SJSA1 (cell line): ENCODE results near the gene CCS. TPM values are rescaled to one million over a fixed set of nuclear protein-coding genes. Genes with fewer than 3 reads are reported as not detected.
"Not testable (repeated sequence)": the region's sequence is repeated elsewhere in the genome, so short reads cannot be mapped to it uniquely, and the experiment has no call there.

Experiments used
- DNase-seq, 2 experiments: peaks; one replicate each; pipeline ENCODE4 v3.0.0-alpha.2; 2015 to 2020; ENCODE audit warnings: low spot score in 2 of 2, low read depth in 1 of 2
- H3K27ac ChIP-seq: fragments of 250-450 bp; sonication (Bioruptor Pico); 2 replicates; pipeline ENCODE4 v1.5.1; 2020; ENCODE audit warnings: mild to moderate bottlenecking, moderate library complexity
- H3K27me3 ChIP-seq: fragments of 250-450 bp; sonication (Bioruptor Pico); replicated peaks from 2 replicates; pipeline ENCODE4 v1.5.1; 2020; ENCODE audit warnings: mild to moderate bottlenecking, moderate library complexity
- H3K36me3 ChIP-seq: fragments of 250-450 bp; sonication (Bioruptor Pico); 2 replicates; pipeline ENCODE4 v1.5.1; 2020; ENCODE audit warnings: mild to moderate bottlenecking
- H3K4me1 ChIP-seq: fragments of 250-450 bp; sonication (Bioruptor Pico); replicated peaks from 2 replicates; pipeline ENCODE4 v1.6.1; 2021; ENCODE audit warnings: mild to moderate bottlenecking
- H3K4me3 ChIP-seq: fragments of 250-450 bp; sonication (Bioruptor Pico); 2 replicates; pipeline ENCODE4 v1.5.1; 2020; ENCODE audit warnings: mild to moderate bottlenecking
- H3K9me3 ChIP-seq: fragments of 250-450 bp; sonication (Bioruptor Pico); replicated peaks from 2 replicates; pipeline ENCODE4 v1.5.1; 2020; ENCODE audit warnings: mild to moderate bottlenecking
- total RNA-seq: library from RNA; depleted of rRNA; stranded (reverse); fragments of >200 nt; shearing (Covaris generic); gene quantifications from 2 replicates; pipeline ENCODE4 v1.2.3, GENCODE V29; 2014

The CCS gene
- total RNA-seq, 1 experiment from 2014 or later = 44.8 TPM

DNA sequence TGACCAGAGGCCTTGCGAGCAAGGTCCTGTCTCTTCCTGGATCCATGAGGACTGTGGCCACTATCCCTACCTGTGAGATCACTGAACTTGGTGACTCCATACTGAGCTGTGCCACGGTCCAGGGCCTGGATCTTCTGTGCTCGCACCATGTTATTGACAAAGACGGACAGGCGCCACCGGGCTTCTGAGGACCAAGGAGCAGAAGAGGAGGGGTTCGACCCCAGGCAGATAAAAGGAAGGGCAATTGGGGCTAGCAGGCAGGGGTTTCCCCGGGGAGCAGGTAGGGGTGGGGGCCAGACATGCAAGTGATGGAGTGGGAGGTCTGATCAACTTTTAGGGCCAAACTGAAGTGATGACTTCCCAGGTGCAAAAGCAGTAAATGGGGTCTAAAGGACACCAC lies 26.8 kb upstream of the CCS start:
- Histone ChIP-seq H3K4me1 (peaks cover 10% of the 10 kb centered on the region), H3K27ac (no peak overlapping the region), H3K9me3 (no peaks in the 10 kb centered on the region), H3K4me3 (no peak overlapping the region), H3K27me3 (peaks cover 50% of the 10 kb centered on the region), H3K36me3 (no peaks in the 10 kb centered on the region)
- DNase-seq = no peak

DNA sequence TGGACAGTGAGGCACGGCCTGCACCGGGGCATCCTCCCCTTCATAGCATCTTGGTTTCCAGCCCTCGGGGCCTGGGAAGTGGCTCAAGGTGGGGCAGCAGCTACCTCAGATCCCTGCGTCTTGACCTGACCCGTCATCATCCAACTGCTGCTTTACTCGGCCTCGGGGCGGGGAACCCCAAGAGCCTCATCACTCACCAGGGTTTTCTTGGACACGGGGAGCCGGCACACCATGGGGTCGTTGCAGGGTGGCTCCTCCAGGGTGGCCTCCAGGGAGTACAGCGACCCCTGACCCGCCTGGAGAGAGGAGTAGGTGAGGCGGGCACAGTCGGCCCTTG lies 25.2 kb upstream of the CCS start:
- Histone ChIP-seq H3K27ac (no peak overlapping the region), H3K36me3 (no peaks in the 10 kb centered on the region), H3K9me3 (no peaks in the 10 kb centered on the region), H3K4me1 (peaks cover 10% of the 10 kb centered on the region), H3K4me3 (peak overlapping the region; percentile 36; the same call in 1 of the 2 replicates), H3K27me3 (peaks cover 42% of the 10 kb centered on the region)
- DNase-seq = no peak

GRCh38 chr11:66568124-66568916 lies 24.7 kb upstream of the CCS start, which contains the start of gene CTSF:
CTSF (minus strand) TSS chr11:66568606; CDS start chr11:66568486, 120 bp downstream.
- Histone ChIP-seq H3K9me3 (no peaks in the 10 kb centered on the region), H3K4me1 (peaks cover 10% of the 10 kb centered on the region), H3K36me3 (no peaks in the 10 kb centered on the region), H3K27ac (no peak within 1 kb of the TSS), H3K27me3 (peaks cover 37% of the 10 kb centered on the region), H3K4me3 (peak within 1 kb of the TSS; percentile 36)
- peak; percentile 72 to 84 for DNase-seq

- Histone ChIP-seq H3K4me1 (peaks cover 10% of the 10 kb centered on the region), H3K27ac (no peak overlapping the region), H3K4me3 (no peak overlapping the region), H3K36me3 (no peaks in the 10 kb centered on the region), H3K9me3 (no peaks in the 10 kb centered on the region), H3K27me3 (peaks cover 33% of the 10 kb centered on the region)
- no peak for DNase-seq
These were observed 23.9 kb upstream of the CCS start for GRCh38 chr11:66569076-66569475.

DNA sequence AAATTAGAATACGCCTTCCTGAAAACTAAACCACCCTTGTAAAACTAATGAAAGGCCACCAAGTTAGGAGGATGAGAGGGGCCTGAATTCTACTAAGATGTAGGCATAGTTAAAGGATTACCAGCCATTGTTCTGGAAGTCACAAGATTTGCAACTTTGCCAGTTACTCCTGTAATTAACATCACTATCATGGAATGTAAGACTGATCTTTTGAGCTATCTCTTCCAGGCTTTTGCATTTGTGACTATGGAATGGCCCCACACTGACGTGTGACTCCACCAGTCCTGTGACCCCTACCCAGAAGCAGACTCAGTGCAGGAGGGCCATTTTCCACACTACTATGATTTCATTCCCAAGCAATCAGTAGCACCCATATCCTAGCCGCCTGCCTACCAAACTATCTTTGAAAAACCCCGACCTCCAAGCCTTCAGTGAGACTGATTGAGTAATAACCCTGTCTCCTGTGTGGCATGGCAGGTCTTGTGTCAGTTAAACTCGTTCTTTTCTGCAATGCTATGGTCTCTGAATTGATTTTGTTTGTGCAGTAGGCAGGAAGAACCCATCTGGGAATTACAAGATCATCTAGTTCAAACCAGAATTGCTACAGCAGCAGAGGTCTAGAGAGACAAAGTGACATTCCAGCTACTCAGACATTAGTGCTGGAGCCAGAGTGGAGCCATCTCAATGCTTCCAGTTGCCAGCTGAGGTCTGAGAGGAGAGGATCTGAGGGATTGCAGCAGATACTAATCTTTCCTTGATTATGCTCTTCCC lies 22.7 kb upstream of the CCS start:
- no peak for DNase-seq
- H3K4me3 ChIP-seq = no peak overlapping the region
- H3K36me3 ChIP-seq = no peaks in the 10 kb centered on the region
- no peaks in the 10 kb centered on the region for H3K9me3 ChIP-seq
- H3K27ac ChIP-seq = no peak overlapping the region
- H3K27me3 ChIP-seq = peaks cover 33% of the 10 kb centered on the region
- peaks cover 10% of the 10 kb centered on the region for H3K4me1 ChIP-seq

- Histone ChIP-seq H3K36me3 (no peaks in the 10 kb centered on the region), H3K9me3 (no peaks in the 10 kb centered on the region), H3K27ac (no peak overlapping the region), H3K4me1 (peaks cover 10% of the 10 kb centered on the region), H3K27me3 (peaks cover 33% of the 10 kb centered on the region), H3K4me3 (no peak overlapping the region)
- DNase-seq = no peak
These were observed 22.2 kb upstream of the CCS start for GRCh38 chr11:66570850-66571180.

DNA sequence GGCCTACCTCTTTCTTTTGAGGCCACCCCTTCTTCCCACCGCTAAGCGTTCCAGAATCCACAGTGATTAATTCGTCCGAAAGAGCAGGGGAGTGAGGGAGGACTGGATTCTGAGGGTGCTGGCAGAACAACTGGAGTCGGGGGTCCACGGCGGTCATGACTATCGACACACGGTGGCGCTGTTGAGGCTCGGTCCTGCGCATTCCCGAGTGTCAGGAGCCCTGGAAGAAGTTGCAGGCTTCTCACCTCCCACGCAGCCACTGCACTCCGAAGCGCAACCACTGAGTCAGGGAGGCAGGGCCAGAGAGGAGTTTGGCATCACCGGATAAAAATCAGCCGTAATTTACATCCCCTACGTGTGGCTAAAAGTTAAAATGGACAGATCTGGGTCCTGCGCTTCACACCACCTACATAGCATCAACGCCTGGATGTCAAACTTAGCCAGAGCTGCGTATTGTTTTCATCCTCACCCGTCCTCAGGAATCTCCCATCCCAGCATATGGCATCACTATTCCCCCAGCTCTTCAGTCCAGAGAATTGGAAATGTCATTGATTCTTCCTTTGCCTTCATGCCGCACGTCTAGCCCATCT lies 13.9 kb upstream of the CCS start:
- DNase-seq = peak; percentile 66 to 88
- H3K36me3 ChIP-seq = no peaks in the 10 kb centered on the region
- H3K27me3 ChIP-seq = peaks cover 7% of the 10 kb centered on the region; the same call in 1 of the 2 replicates
- H3K4me3 ChIP-seq = no peak overlapping the region
- H3K27ac ChIP-seq = no peak overlapping the region
- H3K4me1 ChIP-seq = no peaks in the 10 kb centered on the region; the same call in 1 of the 2 replicates
- peaks cover 7% of the 10 kb centered on the region; the same call in 1 of the 2 replicates for H3K9me3 ChIP-seq

- no peak for DNase-seq
- Histone ChIP-seq H3K9me3 (peaks cover 7% of the 10 kb centered on the region; the same call in 1 of the 2 replicates), H3K27me3 (peaks cover 7% of the 10 kb centered on the region; the same call in 1 of the 2 replicates), H3K4me3 (no peak overlapping the region), H3K36me3 (no peaks in the 10 kb centered on the region), H3K4me1 (no peaks in the 10 kb centered on the region; the same call in 1 of the 2 replicates), H3K27ac (no peak overlapping the region)
These were observed 12.2 kb upstream of the CCS start for GRCh38 chr11:66580803-66581202.

- H3K4me3 ChIP-seq = no peak overlapping the region
- no peak for DNase-seq
- no peaks in the 10 kb centered on the region; the same call in 1 of the 2 replicates for H3K4me1 ChIP-seq
- no peaks in the 10 kb centered on the region for H3K36me3 ChIP-seq
- no peak overlapping the region for H3K27ac ChIP-seq
- H3K27me3 ChIP-seq = peaks cover 7% of the 10 kb centered on the region; the same call in 1 of the 2 replicates
- H3K9me3 ChIP-seq = peaks cover 7% of the 10 kb centered on the region; the same call in 1 of the 2 replicates
These were observed 11.7 kb upstream of the CCS start for GRCh38 chr11:66581261-66581660.

GRCh38 chr11:66582565-66583147 lies 10.3 kb upstream of the CCS start:
- H3K4me1 ChIP-seq, H3K9me3 ChIP-seq, H3K27me3 ChIP-seq, H3K4me3 ChIP-seq, H3K36me3 ChIP-seq, DNase-seq, H3K27ac ChIP-seq: not testable (repeated sequence)

GRCh38 chr11:66585447-66585846 lies 7.5 kb upstream of the CCS start:
- H3K9me3 ChIP-seq, H3K27me3 ChIP-seq, H3K27ac ChIP-seq, DNase-seq, H3K36me3 ChIP-seq, H3K4me3 ChIP-seq, H3K4me1 ChIP-seq: not testable (repeated sequence)

GRCh38 chr11:66586136-66586535 lies 6.8 kb upstream of the CCS start:
- H3K9me3 ChIP-seq = peaks cover 7% of the 10 kb centered on the region; the same call in 1 of the 2 replicates
- no peaks in the 10 kb centered on the region for H3K36me3 ChIP-seq
- no peak for DNase-seq
- H3K27me3 ChIP-seq = no peaks in the 10 kb centered on the region; the same call in 1 of the 2 replicates
- H3K27ac ChIP-seq = no peak overlapping the region
- H3K4me3 ChIP-seq = no peak overlapping the region
- no peaks in the 10 kb centered on the region for H3K4me1 ChIP-seq

DNA sequence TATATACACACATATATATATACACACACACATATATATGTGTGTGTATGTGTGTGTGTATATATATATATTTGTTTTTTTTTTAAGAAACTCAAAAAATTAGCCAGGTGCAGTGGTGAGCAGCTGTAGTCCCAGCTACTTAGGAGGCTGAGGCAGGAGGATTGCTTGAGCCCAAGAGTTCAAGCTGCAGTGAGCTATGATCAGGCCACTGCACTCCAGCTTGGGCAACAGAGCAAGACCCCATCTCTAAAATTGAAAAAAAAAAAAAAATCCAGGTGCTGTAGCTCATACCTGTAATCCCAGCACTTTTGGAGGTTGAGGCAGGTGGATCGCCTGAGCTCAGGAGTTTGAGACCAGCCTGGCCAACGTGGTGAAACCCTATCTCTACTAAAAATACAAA lies 3.7 kb upstream of the CCS start:
- H3K27ac ChIP-seq, H3K4me3 ChIP-seq, DNase-seq, H3K27me3 ChIP-seq, H3K36me3 ChIP-seq, H3K9me3 ChIP-seq: not testable (repeated sequence)
- H3K4me1 ChIP-seq = peaks cover 14% of the 10 kb centered on the region
